Parathyroid adenoma (tissue), 2 donors: Measurements from ENCODE around the gene DNAJC27.

Experiments used
- H2AFZ ChIP-seq: fragments of 300-600 bp; sonication (generic); one replicate; pipeline ENCODE4 v1.7.0; 2017; ENCODE audit warnings: antibody characterized with exemption, mild to moderate bottlenecking
- H3K27ac ChIP-seq: fragments of 300-600 bp; sonication (generic); one replicate; pipeline ENCODE4 v1.7.0; 2017
- H3K27me3 ChIP-seq: fragments of 300-600 bp; sonication (generic); one replicate; pipeline ENCODE4 v1.7.0; 2017; ENCODE audit warnings: low read length; ENCODE audit not compliant: control insufficient read depth, insufficient read depth
- H3K36me3 ChIP-seq: fragments of 300-600 bp; sonication (generic); one replicate; pipeline ENCODE4 v1.7.0; 2017; ENCODE audit warnings: low read length; ENCODE audit not compliant: control insufficient read depth, insufficient read depth
- H3K4me1 ChIP-seq: fragments of 300-600 bp; sonication (generic); one replicate; pipeline ENCODE4 v1.7.0; 2017; ENCODE audit warnings: control low read depth
- H3K4me2 ChIP-seq: fragments of 300-600 bp; sonication (generic); one replicate; pipeline ENCODE4 v1.7.0; 2017; ENCODE audit warnings: low read length
- H3K4me3 ChIP-seq: fragments of 300-600 bp; sonication (generic); one replicate; pipeline ENCODE4 v1.7.0; 2017; ENCODE audit warnings: low read depth, low read length
- H3K79me2 ChIP-seq: fragments of 300-600 bp; sonication (generic); one replicate; pipeline ENCODE4 v1.7.0; 2017; ENCODE audit warnings: control low read depth
- H3K9ac ChIP-seq: fragments of 300-600 bp; sonication (generic); one replicate; pipeline ENCODE4 v1.7.0; 2017; ENCODE audit warnings: mild to moderate bottlenecking
- H3K9me3 ChIP-seq: fragments of 300-600 bp; sonication (generic); one replicate; pipeline ENCODE4 v1.7.0; 2017; ENCODE audit warnings: low read length; ENCODE audit not compliant: control insufficient read depth
- TF ChIP-seq, protein P1 (sequence below): fragments of 300-600 bp; sonication (generic); IDR thresholded peaks from one replicate; pipeline ENCODE4 v1.7.0; 2017; ENCODE audit warnings: antibody characterized with exemption, mild to moderate bottlenecking
- donor health status: primary hyperparathyroidism.

DNAJC27 gene

DNA sequence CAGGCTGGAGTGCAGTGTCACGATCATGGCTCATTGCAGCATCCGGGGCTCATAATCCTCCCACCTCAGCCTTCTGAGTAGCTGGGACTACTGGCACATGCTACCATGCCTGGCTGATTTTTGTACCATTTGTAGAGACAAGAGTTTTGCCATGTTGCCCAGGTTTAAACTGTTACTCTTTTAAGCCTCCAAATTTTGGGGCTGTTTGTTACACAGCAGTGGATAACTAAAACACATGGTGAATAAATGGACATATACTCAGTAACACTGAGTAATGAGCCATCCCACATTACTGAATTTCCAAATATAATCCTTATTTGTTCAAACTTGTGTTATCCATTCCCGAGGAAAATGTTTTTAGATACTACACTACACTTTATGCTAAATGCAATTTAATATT is 61.5 kb downstream of the DNAJC27 start:
- Histone ChIP-seq H3K27ac (no peak overlapping the region), H3K9ac (no peak overlapping the region), H2AFZ (no peak overlapping the region), H3K27me3 (no peaks in the 10 kb centered on the region), H3K4me2 (no peak overlapping the region), H3K79me2 (no peaks in the 10 kb centered on the region), H3K4me1 (no peaks in the 10 kb centered on the region), H3K4me3 (no peak overlapping the region), H3K9me3 (peaks cover 3% of the 10 kb centered on the region), H3K36me3 (no peaks in the 10 kb centered on the region)
- TF ChIP-seq, protein P1, sequence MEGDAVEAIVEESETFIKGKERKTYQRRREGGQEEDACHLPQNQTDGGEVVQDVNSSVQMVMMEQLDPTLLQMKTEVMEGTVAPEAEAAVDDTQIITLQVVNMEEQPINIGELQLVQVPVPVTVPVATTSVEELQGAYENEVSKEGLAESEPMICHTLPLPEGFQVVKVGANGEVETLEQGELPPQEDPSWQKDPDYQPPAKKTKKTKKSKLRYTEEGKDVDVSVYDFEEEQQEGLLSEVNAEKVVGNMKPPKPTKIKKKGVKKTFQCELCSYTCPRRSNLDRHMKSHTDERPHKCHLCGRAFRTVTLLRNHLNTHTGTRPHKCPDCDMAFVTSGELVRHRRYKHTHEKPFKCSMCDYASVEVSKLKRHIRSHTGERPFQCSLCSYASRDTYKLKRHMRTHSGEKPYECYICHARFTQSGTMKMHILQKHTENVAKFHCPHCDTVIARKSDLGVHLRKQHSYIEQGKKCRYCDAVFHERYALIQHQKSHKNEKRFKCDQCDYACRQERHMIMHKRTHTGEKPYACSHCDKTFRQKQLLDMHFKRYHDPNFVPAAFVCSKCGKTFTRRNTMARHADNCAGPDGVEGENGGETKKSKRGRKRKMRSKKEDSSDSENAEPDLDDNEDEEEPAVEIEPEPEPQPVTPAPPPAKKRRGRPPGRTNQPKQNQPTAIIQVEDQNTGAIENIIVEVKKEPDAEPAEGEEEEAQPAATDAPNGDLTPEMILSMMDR: no peak

DNA sequence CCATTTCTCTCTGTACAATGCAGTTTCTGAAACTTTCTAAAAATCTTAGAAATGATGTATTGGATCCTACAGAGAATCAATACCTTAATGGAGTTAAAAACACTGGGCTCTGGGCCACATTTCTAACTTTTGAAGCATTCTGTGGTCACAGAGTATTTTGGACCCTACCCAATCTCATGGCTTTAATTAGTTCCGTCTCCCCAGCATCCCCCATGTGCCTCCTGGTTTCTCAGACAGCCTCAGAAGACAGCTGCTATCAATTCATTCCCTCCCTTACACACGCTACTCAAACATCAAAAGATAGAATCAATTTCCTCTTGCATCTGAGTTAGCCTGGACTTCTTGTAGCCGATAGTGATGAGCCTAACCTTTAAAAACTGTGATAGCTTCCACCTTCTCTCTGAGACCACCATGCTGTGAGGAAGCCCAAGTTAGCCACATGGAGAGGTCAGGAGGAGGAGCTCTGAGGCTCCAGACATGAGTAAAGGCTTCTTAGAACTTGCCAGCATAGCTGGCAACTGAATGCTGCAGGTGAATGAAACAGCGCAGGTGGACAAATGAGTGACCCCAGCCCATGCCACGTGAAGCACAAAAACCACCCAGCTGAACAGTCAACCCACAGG is 62.1 kb downstream of the DNAJC27 start:
- Histone ChIP-seq H3K79me2 (no peaks in the 10 kb centered on the region), H3K4me1 (no peaks in the 10 kb centered on the region), H3K4me2 (no peak overlapping the region), H3K27me3 (no peaks in the 10 kb centered on the region), H3K9me3 (peaks cover 3% of the 10 kb centered on the region), H3K27ac (no peak overlapping the region), H3K36me3 (no peaks in the 10 kb centered on the region), H3K9ac (no peak overlapping the region), H2AFZ (no peak overlapping the region), H3K4me3 (no peak overlapping the region)
- TF ChIP-seq, protein P1: no peak

DNA sequence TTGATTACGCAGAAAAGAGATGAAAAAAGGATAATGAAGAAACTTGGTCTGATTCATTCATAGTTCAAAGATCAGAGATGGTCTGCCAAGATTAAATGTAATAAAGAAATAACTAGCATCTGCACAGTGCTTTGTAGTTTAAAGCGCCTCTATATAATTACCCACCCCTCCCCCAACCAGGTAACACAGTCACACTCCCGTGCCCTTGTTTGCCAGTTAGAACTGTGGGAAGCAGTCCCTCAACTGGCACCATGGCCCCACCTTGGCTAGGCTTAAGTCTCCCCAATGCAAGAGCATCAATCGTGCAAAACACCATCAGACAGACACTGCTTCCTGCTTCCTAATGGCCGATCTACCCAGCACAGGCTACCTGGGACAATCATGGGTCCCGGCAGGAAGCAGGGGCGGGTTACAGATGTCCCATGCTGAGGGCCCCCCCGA is 63.3 kb downstream of the DNAJC27 start:
- H3K4me3 ChIP-seq: no peak overlapping the region
- no peaks in the 10 kb centered on the region for H3K27me3 ChIP-seq
- no peak overlapping the region for H2AFZ ChIP-seq
- H3K79me2 ChIP-seq: no peaks in the 10 kb centered on the region
- no peaks in the 10 kb centered on the region for H3K36me3 ChIP-seq
- H3K9me3 ChIP-seq: peaks cover 3% of the 10 kb centered on the region
- H3K9ac ChIP-seq: no peak overlapping the region
- H3K27ac ChIP-seq: no peak overlapping the region
- TF ChIP-seq, protein P1: no peak
- H3K4me2 ChIP-seq: no peak overlapping the region
- H3K4me1 ChIP-seq: no peaks in the 10 kb centered on the region

DNA sequence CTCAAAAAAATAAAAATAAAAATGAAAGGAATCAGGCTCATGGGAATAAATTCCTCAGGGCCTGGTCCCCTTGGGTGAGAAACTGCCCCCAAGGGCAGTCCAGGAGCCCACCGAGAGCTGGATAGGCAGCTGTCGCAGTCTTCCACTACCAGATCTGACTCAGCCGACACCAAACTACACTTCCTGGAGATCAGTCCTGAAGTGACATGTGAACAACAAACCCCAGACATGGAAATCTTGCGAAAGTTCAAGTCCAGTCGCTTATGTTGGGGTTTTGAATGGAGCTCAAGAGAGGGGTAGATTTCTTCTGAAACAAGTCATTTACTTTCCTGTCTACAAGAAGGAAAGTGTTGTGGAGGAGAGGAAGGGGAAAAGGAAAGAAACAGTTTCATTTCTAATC is 64.6 kb downstream of the DNAJC27 start:
- no peak overlapping the region for H3K27ac ChIP-seq
- H3K4me2 ChIP-seq: no peak overlapping the region
- H3K27me3 ChIP-seq: no peaks in the 10 kb centered on the region
- H3K4me1 ChIP-seq: no peaks in the 10 kb centered on the region
- H3K79me2 ChIP-seq: no peaks in the 10 kb centered on the region
- no peak overlapping the region for H3K9ac ChIP-seq
- no peaks in the 10 kb centered on the region for H3K36me3 ChIP-seq
- TF ChIP-seq, protein P1: no peak
- H3K9me3 ChIP-seq: peaks cover 3% of the 10 kb centered on the region
- H3K4me3 ChIP-seq: no peak overlapping the region
- no peak overlapping the region for H2AFZ ChIP-seq

DNA sequence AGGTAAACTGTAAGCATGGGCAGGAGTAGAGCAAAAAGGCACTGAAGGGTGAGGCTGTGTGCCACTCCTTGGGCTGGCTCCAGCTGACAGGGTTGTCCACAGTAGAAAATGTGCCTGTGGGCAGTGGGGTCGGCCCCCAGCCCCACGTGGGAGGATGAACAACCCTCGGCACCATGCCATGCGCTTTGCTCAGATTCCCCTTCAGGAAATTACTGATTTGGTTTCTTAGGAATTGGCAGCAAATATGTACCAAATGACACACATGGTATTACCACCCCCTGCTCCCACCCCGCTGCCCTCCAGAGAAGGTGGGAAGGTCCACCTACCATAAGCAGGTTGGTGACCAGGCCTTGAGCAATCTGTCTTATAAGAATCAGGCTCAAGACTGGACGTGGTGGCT is 65.3 kb downstream of the DNAJC27 start:
- Histone ChIP-seq H3K9me3 (peaks cover 3% of the 10 kb centered on the region), H2AFZ (no peak overlapping the region), H3K4me1 (no peaks in the 10 kb centered on the region), H3K4me3 (no peak overlapping the region), H3K36me3 (no peaks in the 10 kb centered on the region), H3K27me3 (no peaks in the 10 kb centered on the region), H3K4me2 (no peak overlapping the region), H3K9ac (no peak overlapping the region), H3K79me2 (no peaks in the 10 kb centered on the region), H3K27ac (no peak overlapping the region)
- TF ChIP-seq, protein P1: no peak
